Measurements from ENCODE around the gene SPACA4. TPM values are rescaled to one million over a fixed set of nuclear protein-coding genes. Genes with fewer than 3 reads are reported as not detected.

SPACA4 gene
- total RNA-seq, 3 donors from 2014 or later (not counting 1 experiment from before 2014, with no cell fraction given) = not detected

DNA sequence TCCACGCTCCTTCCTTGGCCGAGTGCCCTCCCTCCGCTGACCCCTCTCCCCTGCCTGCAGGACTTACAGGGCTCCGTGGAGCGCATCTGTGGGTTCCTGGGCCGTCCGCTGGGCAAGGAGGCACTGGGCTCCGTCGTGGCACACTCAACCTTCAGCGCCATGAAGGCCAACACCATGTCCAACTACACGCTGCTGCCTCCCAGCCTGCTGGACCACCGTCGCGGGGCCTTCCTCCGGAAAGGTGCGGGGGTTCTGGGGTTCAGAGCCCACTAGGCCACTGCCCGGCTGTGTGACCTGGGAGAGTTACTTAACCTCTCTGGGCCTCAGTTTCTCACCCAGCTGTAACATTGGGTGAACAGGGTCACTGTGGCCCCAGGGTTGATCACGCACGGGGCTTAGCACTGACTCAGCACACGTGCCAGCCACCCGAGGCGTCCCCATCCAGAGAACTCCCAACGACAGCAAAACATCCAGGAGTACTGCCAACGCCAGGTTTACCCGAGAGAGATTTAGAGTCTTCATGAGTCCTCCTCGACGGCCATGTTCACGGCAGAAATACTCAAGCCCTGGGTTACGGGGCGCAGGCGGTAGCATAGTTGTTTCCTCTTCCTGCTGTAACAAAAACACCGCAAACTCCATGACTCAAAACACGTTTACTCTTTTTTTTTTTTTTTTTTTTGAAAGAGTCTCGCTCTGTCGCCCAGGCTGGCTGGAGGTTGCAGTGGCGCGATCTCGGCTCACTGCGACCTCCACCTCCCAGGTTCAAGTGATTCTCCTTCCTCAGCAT, 9.7 kb upstream of the SPACA4 start:
- TF ChIP-seq, protein P1, sequence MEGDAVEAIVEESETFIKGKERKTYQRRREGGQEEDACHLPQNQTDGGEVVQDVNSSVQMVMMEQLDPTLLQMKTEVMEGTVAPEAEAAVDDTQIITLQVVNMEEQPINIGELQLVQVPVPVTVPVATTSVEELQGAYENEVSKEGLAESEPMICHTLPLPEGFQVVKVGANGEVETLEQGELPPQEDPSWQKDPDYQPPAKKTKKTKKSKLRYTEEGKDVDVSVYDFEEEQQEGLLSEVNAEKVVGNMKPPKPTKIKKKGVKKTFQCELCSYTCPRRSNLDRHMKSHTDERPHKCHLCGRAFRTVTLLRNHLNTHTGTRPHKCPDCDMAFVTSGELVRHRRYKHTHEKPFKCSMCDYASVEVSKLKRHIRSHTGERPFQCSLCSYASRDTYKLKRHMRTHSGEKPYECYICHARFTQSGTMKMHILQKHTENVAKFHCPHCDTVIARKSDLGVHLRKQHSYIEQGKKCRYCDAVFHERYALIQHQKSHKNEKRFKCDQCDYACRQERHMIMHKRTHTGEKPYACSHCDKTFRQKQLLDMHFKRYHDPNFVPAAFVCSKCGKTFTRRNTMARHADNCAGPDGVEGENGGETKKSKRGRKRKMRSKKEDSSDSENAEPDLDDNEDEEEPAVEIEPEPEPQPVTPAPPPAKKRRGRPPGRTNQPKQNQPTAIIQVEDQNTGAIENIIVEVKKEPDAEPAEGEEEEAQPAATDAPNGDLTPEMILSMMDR (IDR thresholded peaks at IDR 0.05) = no peak

DNA sequence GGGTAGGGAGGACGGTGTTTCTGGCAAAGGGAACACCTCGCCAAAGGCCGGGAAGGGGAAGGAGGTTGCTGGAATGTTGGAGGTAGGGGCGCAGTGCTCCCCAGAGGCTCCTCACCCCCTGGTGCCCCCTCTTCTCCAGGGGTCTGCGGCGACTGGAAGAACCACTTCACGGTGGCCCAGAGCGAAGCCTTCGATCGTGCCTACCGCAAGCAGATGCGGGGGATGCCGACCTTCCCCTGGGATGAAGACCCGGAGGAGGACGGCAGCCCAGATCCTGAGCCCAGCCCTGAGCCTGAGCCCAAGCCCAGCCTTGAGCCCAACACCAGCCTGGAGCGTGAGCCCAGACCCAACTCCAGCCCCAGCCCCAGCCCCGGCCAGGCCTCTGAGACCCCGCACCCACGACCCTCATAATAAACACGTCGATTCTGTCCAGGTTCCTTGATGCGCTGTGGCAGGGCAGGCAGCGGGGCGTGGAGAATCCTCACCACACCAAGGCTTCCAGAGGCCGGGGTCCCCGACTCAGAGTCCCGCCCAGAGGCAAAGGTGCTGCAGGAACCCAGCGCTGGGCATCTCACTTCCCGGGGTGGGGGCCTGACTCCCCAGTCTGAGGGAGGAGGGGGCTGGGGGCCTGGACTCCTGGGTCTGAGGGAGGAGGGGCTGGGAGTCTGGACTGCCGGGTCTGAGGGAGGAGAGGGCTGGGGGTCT, 7.4 kb upstream of the SPACA4 start:
- 83% methylated on average over 30 of the region's 30 CpGs for WGBS (ENCODE audit: insufficient coverage)
- intact Hi-C loops (cut with micrococcal nuclease) = no loop called here
- TF ChIP-seq, protein P1 (IDR thresholded peaks at IDR 0.05) = no peak
- Mint-ChIP-seq H3K27me3 (ENCODE audit: low read depth in 2 of 2) (peaks cover 0 to 3% of the 10 kb centered on the region in 2 donors), H3K4me3 (no peak overlapping the region), H3K4me1 (no peaks in the 10 kb centered on the region), H3K36me3 (no peaks in the 10 kb centered on the region), H3K27ac (no peak overlapping the region), H3K9me3 (no peaks in the 10 kb centered on the region)
- Histone ChIP-seq H3K27ac (ENCODE audit: low read length) (no peak overlapping the region), H3K36me3 (ENCODE audit: control insufficient read depth, insufficient read depth, low read length) (no peaks in the 10 kb centered on the region), H3K27me3 (ENCODE audit: control insufficient read depth, insufficient read depth, low read length) (no peaks in the 10 kb centered on the region), H3K4me3 (ENCODE audit: low read length) (no peak overlapping the region), H3K4me1 (ENCODE audit: control insufficient read depth, insufficient read depth, low read length) (peaks cover 9% of the 10 kb centered on the region), H3K9me3 (ENCODE audit: control insufficient read depth, insufficient read depth, low read length) (no peaks in the 10 kb centered on the region)
- ATAC-seq (no peak), DNase-seq (no peak)

More for the DNA sequence above, 9.7 kb upstream of the SPACA4 start:
- DNase-seq = peak in 1 of 2 donors; percentile 78
- no peak overlapping the region for H3K27ac Mint-ChIP-seq
- no peak overlapping the region for H3K27ac ChIP-seq (ENCODE audit: low read length)
- no peaks in the 10 kb centered on the region for H3K9me3 Mint-ChIP-seq
- H3K36me3 ChIP-seq (ENCODE audit: control insufficient read depth, insufficient read depth, low read length) = no peaks in the 10 kb centered on the region
- no peaks in the 10 kb centered on the region for H3K36me3 Mint-ChIP-seq
- no peaks in the 10 kb centered on the region for H3K4me1 Mint-ChIP-seq
- intact Hi-C loops (cut with micrococcal nuclease) = no loop called here
- peaks cover 9% of the 10 kb centered on the region for H3K4me1 ChIP-seq (ENCODE audit: control insufficient read depth, insufficient read depth, low read length)
- H3K27me3 ChIP-seq (ENCODE audit: control insufficient read depth, insufficient read depth, low read length) = no peaks in the 10 kb centered on the region
- no peak overlapping the region for H3K4me3 Mint-ChIP-seq
- H3K4me3 ChIP-seq (ENCODE audit: low read length) = peak overlapping the region; percentile 6
- no peaks in the 10 kb centered on the region for H3K9me3 ChIP-seq (ENCODE audit: control insufficient read depth, insufficient read depth, low read length)
- 75% methylated on average over 39 of the region's 39 CpGs for WGBS (ENCODE audit: insufficient coverage)
- peak; percentile 56 to 72 (median 60) for ATAC-seq
- H3K27me3 Mint-ChIP-seq (ENCODE audit: low read depth in 2 of 2) = peaks cover 0 to 3% of the 10 kb centered on the region in 2 donors

DNA sequence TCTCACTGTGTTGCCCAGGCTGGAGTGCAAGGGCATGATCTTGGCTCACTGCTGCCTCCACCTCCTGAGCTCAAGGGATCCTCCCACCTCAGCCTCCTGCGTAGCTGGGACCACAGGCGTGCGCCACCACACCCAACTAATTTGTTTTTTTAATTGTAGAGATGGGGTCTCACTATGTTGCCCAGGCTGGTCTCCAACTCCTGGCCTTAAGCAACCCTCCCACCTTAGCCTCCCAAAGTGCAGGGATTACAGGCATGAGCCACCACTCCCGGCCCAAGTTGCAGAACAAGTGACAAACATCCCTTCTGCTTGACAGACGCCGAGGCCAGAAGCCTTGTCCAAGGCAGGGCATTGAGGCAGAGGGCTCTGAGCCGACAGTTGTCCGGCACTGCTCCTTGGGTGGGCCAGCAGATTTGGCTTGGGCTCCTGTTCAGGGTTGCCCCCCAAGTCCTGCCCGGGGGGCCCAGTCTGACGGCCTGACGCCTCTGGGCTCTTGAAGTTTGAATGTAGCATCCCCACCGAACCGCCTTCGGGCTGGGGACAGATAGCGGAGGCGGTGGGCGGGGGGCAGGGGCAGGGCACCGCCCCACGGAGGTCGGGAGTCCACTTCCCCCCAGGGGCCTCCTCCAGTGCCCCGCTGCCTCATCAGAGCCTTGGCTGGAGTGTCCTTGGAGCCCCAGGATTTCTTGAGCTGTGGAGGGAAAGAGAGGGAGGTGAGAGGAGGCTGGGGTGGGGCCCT, 5.7 kb upstream of the SPACA4 start:
- Mint-ChIP-seq H3K36me3 (no peaks in the 10 kb centered on the region), H3K27ac (no peak overlapping the region), H3K27me3 (ENCODE audit: low read depth in 2 of 2) (peaks cover 0 to 3% of the 10 kb centered on the region in 2 donors), H3K4me1 (no peaks in the 10 kb centered on the region), H3K4me3 (no peak overlapping the region), H3K9me3 (no peaks in the 10 kb centered on the region)
- no peak overlapping the region for H3K27ac ChIP-seq (ENCODE audit: low read length)
- no peaks in the 10 kb centered on the region for H3K36me3 ChIP-seq (ENCODE audit: control insufficient read depth, insufficient read depth, low read length)
- no peaks in the 10 kb centered on the region for H3K9me3 ChIP-seq (ENCODE audit: control insufficient read depth, insufficient read depth, low read length)
- H3K4me3 ChIP-seq (ENCODE audit: low read length) = no peak overlapping the region
- DNase-seq = no peak
- H3K4me1 ChIP-seq (ENCODE audit: control insufficient read depth, insufficient read depth, low read length) = peaks cover 9% of the 10 kb centered on the region
- WGBS (ENCODE audit: insufficient coverage) = 87% methylated on average over 19 of the region's 21 CpGs
- ATAC-seq = no peak
- no peaks in the 10 kb centered on the region for H3K27me3 ChIP-seq (ENCODE audit: control insufficient read depth, insufficient read depth, low read length)
- TF ChIP-seq, protein P1 (IDR thresholded peaks at IDR 0.05) = no peak
- intact Hi-C loops (cut with micrococcal nuclease) = no loop called here

Measured in natural killer cell (primary cell).